Smooth muscle cell (in vitro differentiated cells): ENCODE measurements around the gene PYGB. TPM values are rescaled to one million over a fixed set of nuclear protein-coding genes. Genes with fewer than 3 reads are reported as not detected.

Experiments used
- DNase-seq: peaks from one replicate; lab custom pipeline; 2025; ENCODE audit not compliant: unreplicated experiment; lab: John Stamatoyannopoulos, UW
- H2AFZ ChIP-seq: fragments of 200-600 bp; sonication (generic); 2 replicates; pipeline ENCODE4 v1.6.0; 2016; ENCODE audit warnings: antibody characterized with exemption, low read depth, mild to moderate bottlenecking
- H3F3A ChIP-seq: fragments of 200-600 bp; sonication (generic); 2 replicates; pipeline ENCODE4 v1.6.0; 2017; ENCODE audit warnings: antibody characterized with exemption, low read depth
- H3K27ac ChIP-seq: fragments of 200-600 bp; sonication (generic); 2 replicates; pipeline ENCODE4 v1.5.1; 2016; ENCODE audit warnings: low read depth, mild to moderate bottlenecking
- H3K27me3 ChIP-seq: fragments of 200-600 bp; sonication (generic); 2 replicates; pipeline ENCODE4 v1.6.1; 2016; ENCODE audit warnings: low read depth, mild to moderate bottlenecking
- H3K36me3 ChIP-seq: fragments of 200-600 bp; sonication (generic); 2 replicates; pipeline ENCODE4 v1.5.1; 2016; ENCODE audit warnings: low read depth
- H3K4me1 ChIP-seq: fragments of 200-600 bp; sonication (generic); 2 replicates; pipeline ENCODE4 v1.5.1; 2016; ENCODE audit warnings: low read depth
- H3K4me2 ChIP-seq: fragments of 200-600 bp; sonication (generic); 2 replicates; pipeline ENCODE4 v1.6.0; 2016; ENCODE audit warnings: mild to moderate bottlenecking
- H3K4me3 ChIP-seq: fragments of 200-600 bp; sonication (generic); 2 replicates; pipeline ENCODE4 v1.5.1; 2016; ENCODE audit warnings: mild to moderate bottlenecking
- H3K79me2 ChIP-seq: fragments of 200-600 bp; sonication (generic); 2 replicates; pipeline ENCODE4 v1.6.0; 2016; ENCODE audit warnings: low read depth, mild to moderate bottlenecking
- H3K9ac ChIP-seq: fragments of 200-600 bp; sonication (generic); 2 replicates; pipeline ENCODE4 v1.6.0; 2016; ENCODE audit warnings: low read depth
- H3K9me3 ChIP-seq: fragments of 200-600 bp; sonication (generic); replicated peaks from 2 replicates; pipeline ENCODE4 v1.5.1; 2016; ENCODE audit warnings: low read depth
- H4K20me1 ChIP-seq: fragments of 200-600 bp; sonication (generic); 2 replicates; pipeline ENCODE4 v1.6.0; 2016; ENCODE audit warnings: low read depth
- CTCF ChIP-seq: fragments of 200-600 bp; sonication (generic); IDR thresholded peaks from 2 replicates; pipeline ENCODE4 v1.5.1; 2017; ENCODE audit warnings: borderline replicate concordance, mild to moderate bottlenecking, antibody characterized with exemption; ENCODE audit not compliant: insufficient read depth, poor library complexity, severe bottlenecking
- whole genome bisulfite sequencing: methylation state at CpG from one replicate; pipeline ENCODE4 v1.1.7; 2016; ENCODE audit warnings: low lambda C conversion rate; 5-methylcytosine and 5-hydroxymethylcytosine counted together
- polyA plus RNA-seq: library from polyadenylated mRNA; unstranded; fragments of >200 nt; fragmentation: Nextera tagmentation; extraction: Ambion mirVana; gene quantifications from 2 replicates; pipeline ENCODE4 v1.2.1, GENCODE V29; 2016
- total RNA-seq: library from RNA; depleted of rRNA; stranded (reverse); fragments of >200 nt; gene quantifications from 2 replicates; pipeline ENCODE4 v1.2.3, GENCODE V29; 2014

PYGB gene
- total and polyA plus RNA-seq, 2 experiments from 2014 or later, result 31.8 to 39.4 TPM

- H3K27me3 ChIP-seq, result no peaks in the 10 kb centered on the region
- no peaks in the 10 kb centered on the region for H3K9me3 ChIP-seq
- no peaks in the 10 kb centered on the region for H3K79me2 ChIP-seq
- H3K9ac ChIP-seq, result peak overlapping the region; percentile 8
- no peak for TF ChIP-seq CTCF
- no peak overlapping the region for H2AFZ ChIP-seq
- H3K4me3 ChIP-seq, result no peak overlapping the region
- H3F3A ChIP-seq, result peaks cover 10% of the 10 kb centered on the region
- H4K20me1 ChIP-seq, result no peaks in the 10 kb centered on the region
- WGBS, result 84% methylated on average over 14 of the region's 15 CpGs
- no peak for DNase-seq
- H3K27ac ChIP-seq, result no peak overlapping the region
- H3K4me1 ChIP-seq, result peaks cover 31% of the 10 kb centered on the region
- no peaks in the 10 kb centered on the region for H3K36me3 ChIP-seq
- no peak overlapping the region for H3K4me2 ChIP-seq
These were observed 11.2 kb upstream of the PYGB start for GRCh38 chr20:25236450-25237304.

DNA sequence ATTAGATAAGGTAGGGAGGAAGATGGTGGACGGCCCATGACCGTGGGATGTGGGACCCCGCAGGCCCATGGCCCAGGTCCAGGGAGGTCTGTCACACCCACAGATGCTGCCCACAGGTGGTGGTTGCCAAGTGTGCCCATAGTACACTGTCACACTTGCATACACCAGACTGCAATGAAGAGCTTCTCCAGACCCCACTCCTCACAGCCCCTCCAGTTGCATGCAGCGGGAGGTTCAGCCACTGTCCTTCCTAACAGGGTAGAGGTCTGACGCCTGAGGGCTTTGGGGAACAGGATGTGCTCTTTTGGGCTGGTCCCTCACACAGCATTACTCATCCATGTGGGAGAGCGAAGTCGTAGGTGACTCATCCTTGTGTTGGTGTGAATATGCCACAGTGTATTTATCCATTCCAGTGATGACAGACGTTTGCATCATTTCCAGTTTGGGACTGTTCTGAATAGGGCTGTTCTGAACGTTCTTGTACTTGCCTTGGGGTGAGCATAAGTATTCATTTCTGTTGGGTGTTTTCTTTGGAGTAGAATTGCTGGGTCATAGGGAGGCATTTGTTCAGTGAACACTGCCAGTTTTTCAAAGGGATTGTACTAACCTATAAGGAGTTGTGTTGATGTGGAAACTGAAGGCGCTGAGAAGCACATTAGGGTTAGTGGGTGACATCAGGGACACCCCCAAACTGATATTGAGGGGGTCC lies 10.1 kb upstream of the PYGB start:
- peak overlapping the region; percentile 48 for H3K4me2 ChIP-seq
- peaks cover 33% of the 10 kb centered on the region for H3K4me1 ChIP-seq
- TF ChIP-seq CTCF, result no peak
- peak overlapping the region; percentile 96 for H3K27ac ChIP-seq
- peak overlapping the region; percentile 79 for H3K9ac ChIP-seq
- H3K9me3 ChIP-seq, result no peaks in the 10 kb centered on the region
- H3K36me3 ChIP-seq, result no peaks in the 10 kb centered on the region
- no peak overlapping the region for H3K4me3 ChIP-seq
- no peak overlapping the region for H2AFZ ChIP-seq
- peaks cover 10% of the 10 kb centered on the region for H3F3A ChIP-seq
- no peaks in the 10 kb centered on the region for H3K27me3 ChIP-seq
- H3K79me2 ChIP-seq, result no peaks in the 10 kb centered on the region
- no peaks in the 10 kb centered on the region for H4K20me1 ChIP-seq
- no peak for DNase-seq
- 31% methylated on average over 10 of the region's 10 CpGs for WGBS

- H3K79me2 ChIP-seq, result no peaks in the 10 kb centered on the region
- H3K4me1 ChIP-seq, result peaks cover 30% of the 10 kb centered on the region
- no peaks in the 10 kb centered on the region for H3K9me3 ChIP-seq
- H3F3A ChIP-seq, result peaks cover 10% of the 10 kb centered on the region
- peak overlapping the region; percentile 48 for H3K4me2 ChIP-seq
- no peaks in the 10 kb centered on the region for H4K20me1 ChIP-seq
- WGBS, result 82% methylated on average over 12 of the region's 12 CpGs
- no peak for DNase-seq
- H3K9ac ChIP-seq, result peak overlapping the region; percentile 79
- peak overlapping the region; percentile 96 for H3K27ac ChIP-seq
- H3K36me3 ChIP-seq, result no peaks in the 10 kb centered on the region
- no peak overlapping the region for H2AFZ ChIP-seq
- H3K27me3 ChIP-seq, result no peaks in the 10 kb centered on the region
- H3K4me3 ChIP-seq, result no peak overlapping the region
- no peak for TF ChIP-seq CTCF
These were observed 9.4 kb upstream of the PYGB start for GRCh38 chr20:25238319-25239037.
